Measurements from ENCODE around the gene RBM23.

RBM23 gene

DNA sequence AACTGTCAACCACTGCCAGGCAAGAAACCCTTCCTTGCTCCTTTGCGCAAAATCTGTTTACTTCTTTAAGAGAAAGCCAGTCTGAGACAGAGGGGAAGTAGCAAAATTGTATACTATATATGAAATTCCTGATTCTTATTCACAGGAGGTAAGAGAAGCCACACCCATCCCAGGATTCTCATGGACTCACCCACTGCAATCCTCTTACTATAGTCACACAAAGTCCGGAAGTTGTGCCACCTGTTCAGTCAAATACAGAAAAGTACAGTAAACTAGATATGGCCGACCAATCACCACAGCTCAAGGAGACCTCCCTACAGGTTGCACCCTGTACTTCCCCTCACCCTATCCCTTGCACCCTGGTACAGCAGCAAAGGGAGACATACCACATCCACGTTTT is 7.4 kb upstream of the RBM23 start:
- TF ChIP-seq RAD21 (IDR thresholded peaks at IDR 0.05; ENCODE audit: low read depth) = no peak
- TF ChIP-seq, protein P1, sequence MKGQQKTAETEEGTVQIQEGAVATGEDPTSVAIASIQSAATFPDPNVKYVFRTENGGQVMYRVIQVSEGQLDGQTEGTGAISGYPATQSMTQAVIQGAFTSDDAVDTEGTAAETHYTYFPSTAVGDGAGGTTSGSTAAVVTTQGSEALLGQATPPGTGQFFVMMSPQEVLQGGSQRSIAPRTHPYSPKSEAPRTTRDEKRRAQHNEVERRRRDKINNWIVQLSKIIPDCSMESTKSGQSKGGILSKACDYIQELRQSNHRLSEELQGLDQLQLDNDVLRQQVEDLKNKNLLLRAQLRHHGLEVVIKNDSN (IDR thresholded peaks at IDR 0.05) = no peak
- TF ChIP-seq NFIC (IDR thresholded peaks at IDR 0.05) = no peak
- TF ChIP-seq EGR1 (IDR thresholded peaks at IDR 0.05) = no peak
- no peak for TF ChIP-seq TAF1 (IDR thresholded peaks at IDR 0.05; ENCODE audit: low read depth)
- no peak for TF ChIP-seq ZBTB7A (IDR thresholded peaks at IDR 0.05; ENCODE audit: low read depth)
- TF ChIP-seq, protein P2, sequence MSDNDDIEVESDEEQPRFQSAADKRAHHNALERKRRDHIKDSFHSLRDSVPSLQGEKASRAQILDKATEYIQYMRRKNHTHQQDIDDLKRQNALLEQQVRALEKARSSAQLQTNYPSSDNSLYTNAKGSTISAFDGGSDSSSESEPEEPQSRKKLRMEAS (IDR thresholded peaks at IDR 0.05) = no peak
- TF ChIP-seq CEBPB (IDR thresholded peaks at IDR 0.05) = no peak

DNA sequence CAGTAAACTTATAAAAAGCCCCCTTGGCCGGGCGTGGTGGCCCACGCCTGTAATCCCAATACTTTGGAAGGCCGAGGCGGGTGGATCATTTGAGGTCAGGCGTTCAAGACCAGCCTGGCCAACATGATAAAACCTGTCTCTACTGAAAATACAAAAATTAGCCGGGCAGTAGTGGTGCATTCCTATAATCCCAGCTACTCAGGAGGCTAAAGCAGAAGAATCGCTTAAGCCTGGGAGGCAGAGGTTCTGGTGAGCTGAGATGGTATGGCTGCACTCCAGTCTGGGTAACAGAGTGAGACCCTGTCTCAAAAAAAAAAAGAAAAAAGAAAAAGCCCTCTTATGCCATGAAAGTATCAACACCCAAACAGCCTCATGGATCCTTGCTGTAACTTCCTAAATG is 6.6 kb upstream of the RBM23 start:
- TF ChIP-seq, protein P1 (IDR thresholded peaks at IDR 0.05) = no peak
- TF ChIP-seq NFIC (IDR thresholded peaks at IDR 0.05) (no peak), ZBTB7A (IDR thresholded peaks at IDR 0.05; ENCODE audit: low read depth) (no peak), EGR1 (IDR thresholded peaks at IDR 0.05) (no peak), CEBPB (IDR thresholded peaks at IDR 0.05) (no peak), YY1 (IDR thresholded peaks at IDR 0.05; ENCODE audit: low read depth) (no peak), TCF12 (IDR thresholded peaks at IDR 0.05; ENCODE audit: low read depth) (no peak)

DNA sequence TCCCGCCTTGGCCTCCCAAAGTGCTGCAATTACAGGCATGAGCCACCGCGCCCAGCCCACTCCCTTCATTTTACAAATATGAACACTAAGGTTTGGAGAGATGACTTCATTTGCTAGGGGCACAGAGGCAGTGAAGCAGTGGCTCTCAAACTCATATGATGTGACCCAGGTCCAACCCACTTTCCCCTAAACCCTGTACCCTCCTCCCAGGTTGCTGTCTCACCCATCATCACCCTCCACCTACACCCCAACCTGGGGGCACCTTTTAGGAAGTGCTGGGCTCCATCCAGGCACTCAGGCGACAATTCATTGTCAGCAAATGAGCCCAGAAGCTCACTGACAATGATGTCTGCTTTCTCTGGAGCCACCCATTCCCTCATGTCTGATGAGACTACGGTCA is 4.8 kb upstream of the RBM23 start:
- TF ChIP-seq YY1 (IDR thresholded peaks at IDR 0.05; ENCODE audit: low read depth) (no peak), EP300 (IDR thresholded peaks at IDR 0.05; ENCODE audit: borderline replicate concordance) (no peak), TEAD4 (IDR thresholded peaks at IDR 0.05) (no peak), CREB1 (IDR thresholded peaks at IDR 0.05; ENCODE audit: low read depth) (no peak), CEBPB (IDR thresholded peaks at IDR 0.05) (no peak), FOXM1 (IDR thresholded peaks at IDR 0.05; ENCODE audit: borderline replicate concordance, low read depth) (no peak), NFIC (IDR thresholded peaks at IDR 0.05) (no peak), TAF1 (IDR thresholded peaks at IDR 0.05; ENCODE audit: low read depth) (no peak), RAD21 (IDR thresholded peaks at IDR 0.05; ENCODE audit: low read depth) (no peak), TCF12 (IDR thresholded peaks at IDR 0.05; ENCODE audit: low read depth) (no peak), ZBTB7A (IDR thresholded peaks at IDR 0.05; ENCODE audit: low read depth) (no peak), EGR1 (IDR thresholded peaks at IDR 0.05) (no peak)
- TF ChIP-seq, protein P3, sequence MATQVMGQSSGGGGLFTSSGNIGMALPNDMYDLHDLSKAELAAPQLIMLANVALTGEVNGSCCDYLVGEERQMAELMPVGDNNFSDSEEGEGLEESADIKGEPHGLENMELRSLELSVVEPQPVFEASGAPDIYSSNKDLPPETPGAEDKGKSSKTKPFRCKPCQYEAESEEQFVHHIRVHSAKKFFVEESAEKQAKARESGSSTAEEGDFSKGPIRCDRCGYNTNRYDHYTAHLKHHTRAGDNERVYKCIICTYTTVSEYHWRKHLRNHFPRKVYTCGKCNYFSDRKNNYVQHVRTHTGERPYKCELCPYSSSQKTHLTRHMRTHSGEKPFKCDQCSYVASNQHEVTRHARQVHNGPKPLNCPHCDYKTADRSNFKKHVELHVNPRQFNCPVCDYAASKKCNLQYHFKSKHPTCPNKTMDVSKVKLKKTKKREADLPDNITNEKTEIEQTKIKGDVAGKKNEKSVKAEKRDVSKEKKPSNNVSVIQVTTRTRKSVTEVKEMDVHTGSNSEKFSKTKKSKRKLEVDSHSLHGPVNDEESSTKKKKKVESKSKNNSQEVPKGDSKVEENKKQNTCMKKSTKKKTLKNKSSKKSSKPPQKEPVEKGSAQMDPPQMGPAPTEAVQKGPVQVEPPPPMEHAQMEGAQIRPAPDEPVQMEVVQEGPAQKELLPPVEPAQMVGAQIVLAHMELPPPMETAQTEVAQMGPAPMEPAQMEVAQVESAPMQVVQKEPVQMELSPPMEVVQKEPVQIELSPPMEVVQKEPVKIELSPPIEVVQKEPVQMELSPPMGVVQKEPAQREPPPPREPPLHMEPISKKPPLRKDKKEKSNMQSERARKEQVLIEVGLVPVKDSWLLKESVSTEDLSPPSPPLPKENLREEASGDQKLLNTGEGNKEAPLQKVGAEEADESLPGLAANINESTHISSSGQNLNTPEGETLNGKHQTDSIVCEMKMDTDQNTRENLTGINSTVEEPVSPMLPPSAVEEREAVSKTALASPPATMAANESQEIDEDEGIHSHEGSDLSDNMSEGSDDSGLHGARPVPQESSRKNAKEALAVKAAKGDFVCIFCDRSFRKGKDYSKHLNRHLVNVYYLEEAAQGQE (IDR thresholded peaks at IDR 0.05; ENCODE audit: low read depth) = no peak
- TF ChIP-seq, protein P2 (IDR thresholded peaks at IDR 0.05) = no peak
- TF ChIP-seq, protein P1 (IDR thresholded peaks at IDR 0.05) = no peak

DNA sequence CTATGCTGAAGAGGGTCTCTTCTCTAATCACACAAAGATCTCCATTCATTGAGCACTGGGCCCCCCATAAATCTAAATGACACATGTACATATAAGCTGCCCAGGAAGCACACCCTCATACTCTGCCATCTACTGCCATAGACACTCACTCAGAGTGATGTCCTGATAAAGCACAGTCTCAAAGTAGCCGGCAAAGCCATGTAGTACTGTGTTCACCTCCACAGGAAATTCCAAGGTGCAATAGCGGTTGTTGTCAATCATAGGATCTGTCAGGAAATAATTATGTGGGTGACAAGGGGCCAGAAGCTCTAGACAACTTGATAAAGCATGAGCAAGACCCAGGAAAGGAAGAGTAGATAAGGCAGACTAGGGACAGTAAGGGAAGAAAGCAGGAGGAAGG is 3.3 kb upstream of the RBM23 start:
- TF ChIP-seq TEAD4 (IDR thresholded peaks at IDR 0.05) (no peak), YY1 (IDR thresholded peaks at IDR 0.05; ENCODE audit: low read depth) (no peak), CREB1 (IDR thresholded peaks at IDR 0.05; ENCODE audit: low read depth) (no peak), CEBPB (IDR thresholded peaks at IDR 0.05) (no peak), EP300 (IDR thresholded peaks at IDR 0.05; ENCODE audit: borderline replicate concordance) (no peak), NFIC (IDR thresholded peaks at IDR 0.05) (no peak), ZBTB7A (IDR thresholded peaks at IDR 0.05; ENCODE audit: low read depth) (no peak), EGR1 (IDR thresholded peaks at IDR 0.05) (no peak), RAD21 (IDR thresholded peaks at IDR 0.05; ENCODE audit: low read depth) (no peak), TCF12 (IDR thresholded peaks at IDR 0.05; ENCODE audit: low read depth) (no peak), TAF1 (IDR thresholded peaks at IDR 0.05; ENCODE audit: low read depth) (no peak), FOXM1 (IDR thresholded peaks at IDR 0.05; ENCODE audit: borderline replicate concordance, low read depth) (no peak)
- TF ChIP-seq, protein P2 (IDR thresholded peaks at IDR 0.05) = no peak
- TF ChIP-seq, protein P3 (IDR thresholded peaks at IDR 0.05; ENCODE audit: low read depth) = no peak
- TF ChIP-seq, protein P1 (IDR thresholded peaks at IDR 0.05) = no peak

DNA sequence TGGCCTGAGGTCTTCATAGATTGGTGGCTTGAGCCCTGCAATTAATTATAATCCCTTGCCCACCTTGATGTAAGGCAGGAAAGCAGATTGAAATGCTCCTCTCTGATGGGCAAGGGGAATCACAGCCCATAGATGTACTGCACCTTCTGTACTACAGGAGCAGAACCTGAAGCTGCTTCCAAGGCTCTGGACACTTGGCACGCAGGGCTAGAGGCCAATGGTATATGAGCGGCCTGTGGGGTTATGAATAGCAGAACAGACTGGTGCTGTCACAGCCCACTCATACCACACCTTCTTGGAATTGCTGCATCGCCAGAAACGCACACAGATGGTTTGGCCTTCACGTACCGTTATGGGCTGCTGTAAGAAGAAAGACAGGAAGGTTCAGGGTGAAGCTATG is 1.7 kb upstream of the RBM23 start:
- TF ChIP-seq, protein P3 (IDR thresholded peaks at IDR 0.05; ENCODE audit: low read depth) = no peak
- TF ChIP-seq NFIC (IDR thresholded peaks at IDR 0.05) (no peak), TAF1 (IDR thresholded peaks at IDR 0.05; ENCODE audit: low read depth) (no peak), TCF12 (IDR thresholded peaks at IDR 0.05; ENCODE audit: low read depth) (no peak), CREB1 (IDR thresholded peaks at IDR 0.05; ENCODE audit: low read depth) (no peak), EP300 (IDR thresholded peaks at IDR 0.05; ENCODE audit: borderline replicate concordance) (no peak), CEBPB (IDR thresholded peaks at IDR 0.05) (no peak)

Data from Ishikawa (cell line).